OCI-LY3 (cell line): Measurements from ENCODE around the gene C10orf53.

ENCODE experiments used
- H2AFZ ChIP-seq: fragments of 200-600, 300-600 bp; shearing (Covaris generic); 2 replicates; pipeline ENCODE4 v1.6.0; 2014; ENCODE audit warnings: antibody characterized with exemption, low read depth, low read length
- H3K27ac ChIP-seq: fragments of 200-600, 300-600 bp; sonication (generic); 2 replicates; pipeline ENCODE4 v1.5.1; 2014; ENCODE audit warnings: mild to moderate bottlenecking, low read length, moderate library complexity, mixed read lengths
- H3K27me3 ChIP-seq: fragments of 200-600, 300-600 bp; sonication (generic); 2 replicates; pipeline ENCODE4 v1.6.1; 2014; ENCODE audit warnings: low read depth, low read length, mixed read lengths
- H3K36me3 ChIP-seq: fragments of 200-600, 300-600 bp; sonication (generic); replicated peaks from 2 replicates; pipeline ENCODE3; 2014; ENCODE audit warnings: low read depth, low read length, mixed read lengths
- H3K4me1 ChIP-seq: fragments of 300-600, 200-600 bp; sonication (generic); 2 replicates; pipeline ENCODE4 v1.6.1; 2014; ENCODE audit warnings: low read length, mixed read lengths
- H3K4me2 ChIP-seq: fragments of 200-600, 300-600 bp; sonication (generic); 2 replicates; pipeline ENCODE4 v1.6.1; 2014; ENCODE audit warnings: low read length, mixed read lengths
- H3K4me3 ChIP-seq: fragments of 300-600, 200-600 bp; sonication (generic); 2 replicates; pipeline ENCODE4 v1.5.1; 2014; ENCODE audit warnings: antibody characterized with exemption, mild to moderate bottlenecking, low read length, moderate library complexity
- H3K79me2 ChIP-seq: fragments of 300-600, 200-600 bp; shearing (Covaris generic); 2 replicates; pipeline ENCODE4 v1.6.1; 2014; ENCODE audit warnings: mild to moderate bottlenecking, low read length, mixed read lengths
- H3K9ac ChIP-seq: fragments of 300-600, 200-600 bp; shearing (Covaris generic); 2 replicates; pipeline ENCODE4 v1.6.0; 2014; ENCODE audit warnings: mild to moderate bottlenecking, low read length, moderate library complexity
- H3K9me3 ChIP-seq: fragments of 200-600, 300-600 bp; shearing (Covaris generic); 2 replicates; pipeline ENCODE4 v1.6.1; 2014; ENCODE audit warnings: low read length, mixed read lengths; ENCODE audit not compliant: insufficient read depth
- H4K20me1 ChIP-seq: fragments of 200-600, 300-600 bp; sonication (generic); 2 replicates; pipeline ENCODE4 v1.6.1; 2016; ENCODE audit warnings: low read length, mixed read lengths; ENCODE audit not compliant: insufficient read depth
- CTCF ChIP-seq: fragments of 200-600, 300-600 bp; sonication (generic); IDR thresholded peaks from 2 replicates; pipeline ENCODE4 v1.5.1; 2014; ENCODE audit warnings: antibody characterized with exemption, low read length, low read depth
- EZH2phosphoT487 ChIP-seq: fragments of 200-600 bp; shearing (Covaris generic); IDR thresholded peaks from 2 replicates; pipeline ENCODE4 v1.6.1; 2018; ENCODE audit warnings: antibody characterized with exemption, mixed run types, low read depth

C10orf53 gene

GRCh38 chr10:49651917-49652316 is 27.5 kb upstream of the C10orf53 start:
- no peaks in the 10 kb centered on the region for H3K4me1 ChIP-seq
- TF ChIP-seq CTCF (no peak), EZH2phosphoT487 (no peak)
- H3K36me3 ChIP-seq, result no peaks in the 10 kb centered on the region
- H3K27me3 ChIP-seq, result no peaks in the 10 kb centered on the region
- no peak overlapping the region for H3K27ac ChIP-seq
- H2AFZ ChIP-seq, result no peak overlapping the region
- no peak overlapping the region for H3K4me3 ChIP-seq
- no peak overlapping the region for H3K4me2 ChIP-seq
- no peaks in the 10 kb centered on the region for H3K9me3 ChIP-seq
- no peak overlapping the region for H3K9ac ChIP-seq
- H4K20me1 ChIP-seq, result no peaks in the 10 kb centered on the region
- no peaks in the 10 kb centered on the region for H3K79me2 ChIP-seq

- no peak for TF ChIP-seq EZH2phosphoT487
- no peak for TF ChIP-seq CTCF
- H3K9me3 ChIP-seq, result no peaks in the 10 kb centered on the region
These were observed 26.8 kb upstream of the C10orf53 start for GRCh38 chr10:49652421-49653272.

DNA sequence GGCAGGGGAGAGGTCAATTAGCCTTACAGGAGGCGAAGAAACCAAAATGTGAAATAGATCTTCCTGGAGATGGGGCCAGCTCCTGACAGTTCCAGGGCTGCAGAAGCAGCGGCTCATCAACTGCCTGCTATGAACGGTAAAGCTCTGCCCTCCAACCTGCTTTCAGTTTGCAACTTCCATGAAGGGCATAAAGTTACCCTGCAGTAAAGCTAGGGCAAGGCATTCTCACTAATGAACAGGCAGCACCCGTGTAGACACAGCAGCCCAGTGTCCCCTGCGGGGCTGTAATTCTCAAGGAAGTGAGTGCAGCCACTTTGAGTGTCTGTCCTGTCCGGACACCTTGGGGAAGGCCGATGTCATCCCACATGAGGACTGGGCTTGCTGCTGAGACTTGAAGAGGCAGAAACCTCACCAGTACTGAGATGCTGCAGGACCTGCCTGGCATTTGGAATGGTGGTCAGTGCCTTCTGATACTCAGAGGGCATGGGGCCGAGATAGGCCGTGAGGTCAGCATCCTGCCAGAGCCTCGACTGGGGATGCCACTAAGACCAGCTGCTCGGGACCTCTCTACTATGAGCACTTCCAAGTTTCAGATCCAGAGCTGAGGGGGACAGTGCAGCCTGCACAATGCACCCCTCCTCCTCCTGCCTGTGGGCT is 26.1 kb upstream of the C10orf53 start:
- Histone ChIP-seq H3K9me3 (no peaks in the 10 kb centered on the region), H3K27me3 (no peaks in the 10 kb centered on the region), H3K4me1 (no peaks in the 10 kb centered on the region), H3K36me3 (no peaks in the 10 kb centered on the region), H3K4me3 (no peak overlapping the region), H3K79me2 (no peaks in the 10 kb centered on the region), H4K20me1 (no peaks in the 10 kb centered on the region), H2AFZ (no peak overlapping the region), H3K9ac (no peak overlapping the region), H3K27ac (no peak overlapping the region), H3K4me2 (no peak overlapping the region)
- no peak for TF ChIP-seq CTCF
- TF ChIP-seq EZH2phosphoT487, result no peak

More at GRCh38 chr10:49652421-49653272, 26.8 kb upstream of the C10orf53 start:
- Histone ChIP-seq H3K9ac (no peak overlapping the region), H3K27ac (no peak overlapping the region), H3K4me3 (no peak overlapping the region), H2AFZ (no peak overlapping the region), H3K79me2 (no peaks in the 10 kb centered on the region), H3K4me1 (no peaks in the 10 kb centered on the region), H3K4me2 (no peak overlapping the region), H3K27me3 (no peaks in the 10 kb centered on the region), H4K20me1 (no peaks in the 10 kb centered on the region), H3K36me3 (no peaks in the 10 kb centered on the region)

DNA sequence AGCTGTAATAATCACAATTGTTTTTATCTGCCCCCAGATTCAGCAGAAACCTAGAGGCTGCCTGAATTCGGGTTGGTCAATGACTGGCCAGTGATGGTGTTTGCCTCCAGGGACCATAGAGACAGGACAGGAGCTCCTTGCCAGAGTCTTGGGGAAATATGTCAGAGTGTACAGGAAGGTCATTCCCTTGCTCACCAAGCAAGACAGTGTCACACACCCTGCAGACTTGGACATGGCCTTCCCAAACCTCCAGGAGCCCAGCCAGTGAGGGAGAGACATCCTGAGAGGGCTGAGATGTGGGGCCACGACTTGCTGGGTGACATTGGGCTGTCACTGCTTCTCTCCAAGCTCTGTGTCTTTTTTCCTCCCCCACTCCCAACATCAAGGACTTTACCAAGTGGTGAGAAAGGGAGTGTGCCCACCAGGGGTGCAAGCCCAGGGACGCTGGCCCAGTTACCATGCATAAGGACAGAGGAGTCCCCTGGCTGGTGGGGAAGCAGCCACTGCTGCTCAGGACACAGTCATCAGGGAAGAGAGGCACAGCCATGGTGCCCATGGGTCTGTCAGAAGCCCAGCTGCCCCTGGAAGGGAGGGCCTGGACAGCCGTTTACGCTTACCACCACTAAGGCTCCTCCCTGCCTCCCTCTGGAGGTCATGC is 25.3 kb upstream of the C10orf53 start:
- TF ChIP-seq CTCF, result no peak
- TF ChIP-seq EZH2phosphoT487, result no peak
- H3K27me3 ChIP-seq, result no peaks in the 10 kb centered on the region
- no peak overlapping the region for H3K9ac ChIP-seq
- H3K9me3 ChIP-seq, result no peaks in the 10 kb centered on the region
- H3K4me1 ChIP-seq, result no peaks in the 10 kb centered on the region
- H3K79me2 ChIP-seq, result no peaks in the 10 kb centered on the region
- H3K36me3 ChIP-seq, result no peaks in the 10 kb centered on the region
- H4K20me1 ChIP-seq, result no peaks in the 10 kb centered on the region
- H3K4me3 ChIP-seq, result no peak overlapping the region
- H3K27ac ChIP-seq, result no peak overlapping the region
- H3K4me2 ChIP-seq, result no peak overlapping the region
- no peak overlapping the region for H2AFZ ChIP-seq
